HG03064 (cell line): ENCODE measurements around the gene METRNL.
"Not testable (repeated sequence)": the region's sequence is repeated elsewhere in the genome, so short reads cannot be mapped to it uniquely, and the experiment has no call there.

Source experiments
- ATAC-seq: cut with Tn5 transposase; IDR thresholded peaks from one replicate; pipeline ENCODE4 v1.9.1; 2021; ENCODE audit warnings: low read depth; ENCODE audit not compliant: unreplicated experiment

METRNL gene

DNA sequence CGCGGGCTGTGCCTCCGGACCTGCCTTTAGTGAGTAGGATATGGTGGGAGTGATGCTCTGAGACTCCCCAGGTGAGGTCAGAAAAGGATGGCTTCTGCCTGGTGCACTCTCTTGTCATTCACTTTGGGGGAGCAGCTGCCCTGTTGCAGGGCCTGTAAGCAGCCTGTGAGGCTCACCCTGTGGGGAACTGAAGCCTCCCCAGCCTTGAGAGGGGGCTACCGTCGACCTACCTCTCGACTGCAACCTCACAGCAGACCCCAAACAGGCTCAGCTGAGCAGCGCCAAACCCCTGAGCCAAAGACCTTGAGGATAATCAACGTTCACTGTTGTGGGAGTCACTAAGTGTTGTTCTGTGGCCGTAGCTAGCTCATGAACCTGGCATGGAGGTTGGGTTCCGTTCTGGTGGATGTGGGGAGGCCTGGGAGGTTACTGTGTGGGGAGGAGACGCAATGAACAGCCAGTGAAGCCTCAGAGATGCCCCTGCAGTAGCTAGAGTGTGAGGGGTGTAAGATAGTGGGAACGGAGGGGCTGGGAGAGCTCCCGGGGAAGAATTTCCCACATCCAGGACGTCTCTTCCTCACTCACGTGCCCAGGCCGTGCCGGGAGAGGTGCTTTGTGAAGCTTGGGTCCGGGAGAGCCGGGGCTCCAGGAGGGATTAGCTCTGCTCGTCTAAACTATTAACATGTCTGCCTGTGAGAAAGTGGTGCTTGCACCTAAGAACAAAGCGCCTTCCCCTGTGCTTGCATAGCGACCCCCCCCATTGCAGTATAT, 38.8 kb downstream of the METRNL start:
- no peak for ATAC-seq

DNA sequence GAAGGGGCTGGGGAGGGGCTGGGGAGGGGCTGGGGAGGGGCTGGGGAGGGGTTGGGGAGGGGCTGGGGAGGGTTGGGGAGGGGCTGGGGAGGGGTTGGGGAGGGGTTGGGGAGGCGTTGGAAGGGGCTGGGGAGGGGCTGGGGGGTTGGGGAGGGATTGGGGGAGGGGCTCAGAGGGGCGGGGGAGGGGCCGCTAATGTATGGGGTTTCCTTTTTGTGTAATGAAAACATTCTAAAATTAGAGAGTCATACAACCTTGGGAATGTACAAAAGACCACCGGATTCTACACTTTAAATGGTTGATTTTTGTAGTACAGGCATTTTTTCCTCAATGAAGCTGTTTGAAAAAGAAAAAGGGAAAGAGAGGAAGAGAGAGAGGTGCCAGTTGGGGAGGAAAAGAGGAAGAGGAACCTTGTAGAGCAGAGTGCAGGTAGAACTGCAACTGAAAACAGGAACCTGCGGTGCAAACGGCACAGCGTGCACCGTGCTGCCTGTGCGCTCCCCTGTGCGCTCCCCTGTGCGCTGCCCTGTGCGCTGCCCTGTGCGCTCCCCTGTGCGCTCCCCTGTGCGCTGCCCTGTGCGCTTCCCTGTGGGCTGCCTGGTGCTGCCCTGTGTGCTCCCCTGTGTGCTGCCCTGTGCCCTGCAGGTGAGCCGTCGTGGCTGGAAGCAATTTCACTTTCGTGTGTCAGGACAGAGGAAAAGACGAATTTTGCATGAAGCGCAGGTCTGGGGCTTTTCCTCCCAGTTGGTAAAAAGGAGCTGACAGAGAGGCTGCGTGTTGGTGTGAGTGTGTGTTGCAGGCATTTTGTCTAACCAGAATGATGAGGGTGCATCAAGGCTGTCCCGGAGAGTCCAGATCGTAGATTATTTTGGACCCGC, 40.8 kb downstream of the METRNL start:
- no peak for ATAC-seq

DNA sequence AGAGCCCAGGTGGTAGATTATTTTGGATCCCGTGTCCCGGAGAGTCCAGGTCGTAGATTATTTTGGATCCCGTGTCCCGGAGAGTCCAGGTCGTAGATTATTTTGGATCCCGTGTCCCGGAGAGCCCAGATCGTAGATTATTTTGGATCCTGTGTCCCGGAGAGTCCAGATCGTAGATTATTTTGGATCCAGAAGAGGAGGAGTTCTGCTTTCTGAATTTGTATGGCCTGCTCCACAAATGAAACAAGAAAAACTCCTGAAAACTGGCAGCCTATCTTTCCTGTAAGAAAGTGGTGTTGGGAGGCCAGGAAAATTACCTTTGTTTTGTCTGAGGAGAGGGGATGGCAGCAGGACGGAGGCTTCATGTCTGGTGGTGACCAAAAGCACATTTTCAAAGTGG, 42.1 kb downstream of the METRNL start:
- not testable (repeated sequence) for ATAC-seq

DNA sequence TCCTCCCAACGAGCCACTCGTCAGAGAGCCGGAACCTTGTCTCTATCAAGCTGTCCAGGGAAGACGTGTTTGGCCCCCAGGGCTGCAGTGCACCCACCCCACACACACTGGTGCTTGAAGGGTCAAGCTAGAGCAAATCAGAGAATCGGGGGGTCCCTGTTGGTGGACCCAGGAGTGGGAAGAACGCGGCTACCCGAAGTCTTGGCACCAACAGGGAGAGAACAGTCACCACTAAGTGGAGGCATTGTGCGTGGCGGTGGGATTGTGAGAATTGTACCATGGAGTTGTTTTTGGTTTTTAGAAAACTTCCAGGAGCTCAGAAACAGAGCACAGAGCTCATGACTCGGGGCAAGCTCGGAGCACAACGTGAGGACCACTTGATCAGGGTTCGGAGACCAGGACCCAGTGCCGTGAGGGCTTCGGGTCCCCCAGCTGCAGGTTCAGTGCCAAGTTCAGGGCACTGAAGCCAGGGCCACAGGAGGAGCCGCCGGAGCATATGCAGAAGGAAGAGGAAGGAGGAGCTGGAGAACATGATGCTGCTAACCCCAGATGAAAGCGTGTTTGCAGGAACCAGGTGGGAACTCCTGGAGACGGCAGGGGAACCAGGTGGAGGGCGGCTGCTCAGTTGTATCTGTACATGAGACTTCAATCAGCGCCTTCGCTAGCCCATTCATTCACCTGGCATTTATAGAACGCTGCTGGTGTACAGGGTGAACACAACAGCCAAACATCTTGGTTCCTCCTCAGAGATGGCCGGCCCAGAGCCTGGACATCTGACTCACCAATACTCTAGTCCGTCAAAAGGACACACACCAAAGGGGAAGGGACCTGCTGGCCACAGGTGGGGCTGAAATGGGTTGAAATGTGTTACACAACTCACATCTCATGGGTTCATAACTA, 42.8 kb downstream of the METRNL start:
- ATAC-seq, result no peak

DNA sequence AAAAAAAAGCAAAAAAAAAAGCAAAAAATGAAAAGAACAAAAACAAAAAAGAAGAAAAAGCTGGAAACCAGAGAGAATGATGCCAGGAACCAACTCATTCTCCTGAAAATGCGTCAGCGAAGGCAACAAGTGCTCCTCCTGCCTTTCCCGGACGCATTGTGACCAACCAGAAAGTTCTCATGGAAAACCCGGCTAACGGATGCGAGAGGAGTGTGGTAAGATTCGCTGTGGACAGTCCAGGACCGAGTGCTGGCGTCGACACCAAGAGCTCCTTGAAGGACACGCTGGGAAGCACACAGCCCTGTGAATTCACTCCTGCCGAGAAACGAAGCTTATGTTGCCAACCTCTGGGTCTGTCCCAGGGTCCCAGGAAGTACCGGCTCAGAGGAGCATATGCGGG, 43.4 kb downstream of the METRNL start:
- no peak for ATAC-seq

DNA sequence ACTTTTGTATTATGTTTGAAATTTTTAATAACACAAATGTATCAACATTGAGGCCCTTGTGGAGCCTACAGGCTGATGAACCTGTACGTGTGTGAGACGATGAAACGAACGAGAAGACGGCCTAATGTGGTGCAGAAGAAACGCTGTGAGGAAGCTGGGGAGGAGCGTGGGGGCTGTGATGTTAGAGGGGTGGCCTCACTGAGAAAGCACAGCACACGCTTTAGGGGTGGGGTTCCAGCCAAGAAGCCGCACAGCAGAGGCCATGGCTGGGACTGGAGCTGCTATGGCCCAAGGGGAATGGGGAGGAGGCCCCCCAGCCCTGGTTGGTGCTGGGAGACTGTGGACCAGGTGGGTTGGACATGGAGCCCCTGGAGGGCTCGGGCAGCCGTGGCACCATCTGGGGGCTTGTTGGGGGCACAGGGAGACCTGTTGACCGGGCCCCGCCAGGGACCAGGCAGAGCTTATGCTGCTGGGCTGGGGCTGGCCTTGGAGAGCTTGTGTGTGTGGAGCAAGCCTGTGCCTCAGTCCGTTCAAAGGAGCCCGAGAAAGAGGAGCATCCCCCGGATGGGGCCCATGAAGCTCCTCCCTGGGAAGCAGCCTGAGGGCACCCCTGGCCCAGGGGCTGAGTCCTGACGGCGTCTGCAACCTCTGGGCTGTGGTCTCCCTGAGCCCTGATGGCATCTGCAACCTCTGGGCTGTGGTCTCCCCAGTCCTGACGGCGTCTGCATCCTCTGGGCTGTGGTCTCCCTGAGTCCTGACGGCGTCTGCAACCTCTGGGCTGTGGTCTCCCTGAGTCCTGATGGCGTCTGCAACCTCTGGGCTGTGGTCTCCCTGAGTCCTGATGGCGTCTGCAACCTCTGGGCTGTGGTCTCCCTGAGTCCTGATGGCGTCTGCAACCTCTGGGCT, 44.7 kb downstream of the METRNL start:
- no peak for ATAC-seq

DNA sequence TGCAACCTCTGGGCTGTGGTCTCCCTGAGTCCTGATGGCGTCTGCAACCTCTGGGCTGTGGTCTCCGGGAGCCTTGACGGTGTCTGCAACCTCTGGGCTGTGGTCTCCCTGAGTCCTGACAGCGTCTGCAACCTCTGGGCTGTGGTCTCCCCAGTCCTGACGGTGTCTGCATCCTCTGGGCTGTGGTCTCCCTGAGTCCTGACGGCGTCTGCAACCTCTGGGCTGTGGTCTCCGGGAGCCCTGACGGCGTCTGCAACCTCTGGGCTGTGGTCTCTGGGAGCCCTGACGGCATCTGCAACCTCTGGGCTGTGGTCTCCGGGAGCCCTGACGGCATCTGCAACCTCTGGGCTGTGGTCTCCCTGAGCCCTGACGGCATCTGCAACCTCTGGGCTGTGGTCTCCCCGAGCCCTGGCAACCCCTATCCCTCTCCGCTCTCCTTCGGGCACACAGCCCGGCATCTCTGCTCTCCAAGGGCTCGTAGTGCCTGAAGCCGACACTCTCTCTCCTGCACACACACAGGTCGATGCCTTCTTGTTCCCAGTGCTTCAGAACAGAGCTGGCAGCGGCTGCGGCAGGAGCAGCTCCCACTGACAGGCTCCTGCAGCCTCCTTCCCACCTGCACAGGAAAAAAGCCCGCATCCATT, 45.6 kb downstream of the METRNL start:
- no peak for ATAC-seq

DNA sequence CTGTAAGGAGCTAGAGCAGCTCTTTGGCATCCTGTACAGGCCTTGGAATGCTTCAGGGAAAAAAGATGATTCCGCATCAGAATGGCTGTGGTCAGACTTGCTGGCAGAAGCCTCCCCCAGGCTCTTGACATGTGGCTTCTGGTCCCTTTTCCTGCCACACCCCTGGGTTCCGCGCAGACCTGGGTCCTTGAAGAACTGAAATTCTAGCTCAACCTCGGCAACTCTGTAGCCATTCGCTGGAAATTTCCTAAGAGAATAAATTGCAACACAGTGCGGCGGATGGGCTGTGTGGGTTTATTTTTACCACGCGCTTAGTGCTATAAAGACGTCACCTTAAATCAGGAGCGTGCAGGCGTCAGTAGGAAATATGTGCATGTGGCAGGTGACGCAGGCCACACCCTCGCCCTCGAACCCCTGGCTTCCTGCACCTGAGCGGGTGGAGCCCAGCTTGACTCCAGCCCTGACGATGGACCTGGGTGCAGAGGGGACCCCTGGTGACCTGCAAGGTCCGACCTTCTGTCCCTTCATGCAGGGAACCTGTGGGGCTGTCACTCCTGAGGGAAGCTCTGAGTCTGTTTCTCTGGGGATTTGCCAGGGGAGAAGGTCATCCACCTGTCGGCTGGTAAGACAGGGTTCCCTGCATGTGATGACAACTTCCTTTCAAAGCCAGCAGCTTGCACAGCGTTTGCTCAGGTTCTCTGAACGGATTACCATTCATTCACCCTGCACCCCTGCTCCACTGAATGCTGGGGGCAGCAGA, 46.3 kb downstream of the METRNL start:
- ATAC-seq, result no peak

DNA sequence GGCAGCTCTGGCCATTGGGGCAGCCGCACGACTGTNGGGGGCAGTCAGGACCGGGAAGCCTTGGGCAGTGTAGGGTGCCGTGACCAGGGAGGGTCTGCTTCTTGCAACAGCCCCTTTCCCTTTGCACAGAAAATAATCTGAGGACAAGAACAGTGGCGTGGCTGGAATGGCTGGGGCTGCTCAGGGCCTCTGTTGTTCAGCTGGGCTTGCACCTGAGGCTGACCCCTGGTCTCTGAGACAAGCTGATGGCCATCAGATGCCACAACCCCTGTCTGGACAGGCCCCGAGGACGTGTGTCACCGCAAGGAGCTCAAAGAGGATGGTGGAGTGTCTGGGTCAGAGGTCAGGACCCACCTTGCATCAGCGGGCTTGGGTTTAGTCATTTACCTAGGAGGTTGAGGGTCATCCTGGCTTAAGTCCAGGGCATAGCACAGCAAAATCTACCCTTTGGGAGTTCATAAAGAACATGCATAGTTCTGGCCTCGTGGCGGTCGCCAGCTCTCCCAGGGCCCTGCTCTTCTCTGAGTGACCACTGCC, 46.9 kb downstream of the METRNL start:
- ATAC-seq, result no peak

DNA sequence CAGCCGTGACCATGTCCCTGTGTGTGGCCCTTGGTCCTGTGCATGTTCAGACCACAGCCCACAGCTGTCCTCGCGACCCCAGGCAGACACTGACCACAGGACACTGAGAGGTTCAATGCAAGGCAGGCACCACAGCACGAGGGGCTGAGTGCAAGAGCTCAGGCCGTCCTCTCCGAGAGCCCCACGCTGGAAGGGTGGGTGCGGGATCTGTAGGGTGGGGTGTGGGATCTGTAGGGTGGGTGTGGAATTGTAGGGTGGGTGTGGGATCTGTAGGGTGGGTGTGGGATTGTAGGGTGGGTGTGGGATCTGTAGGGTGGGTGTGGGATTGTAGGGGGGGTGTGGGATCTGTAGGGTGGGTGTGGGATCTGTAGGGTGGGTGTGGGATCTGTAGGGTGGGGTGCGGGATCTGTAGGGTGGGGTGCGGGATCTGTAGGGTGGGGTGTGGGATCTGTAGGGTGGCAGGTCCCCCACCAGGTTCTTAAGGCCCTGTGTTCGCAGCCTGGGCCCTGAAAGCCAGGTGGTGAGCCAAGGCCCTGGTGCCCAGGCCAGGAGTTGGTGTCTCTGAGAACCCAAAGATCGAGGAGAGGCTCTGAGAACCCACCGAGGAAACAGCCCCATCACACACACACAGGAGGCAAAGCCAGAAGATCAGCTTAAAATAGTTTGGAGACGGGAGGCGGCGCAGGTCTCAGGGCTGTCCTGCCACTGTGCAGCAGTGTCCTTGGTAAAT, 48.2 kb downstream of the METRNL start:
- no peak for ATAC-seq

DNA sequence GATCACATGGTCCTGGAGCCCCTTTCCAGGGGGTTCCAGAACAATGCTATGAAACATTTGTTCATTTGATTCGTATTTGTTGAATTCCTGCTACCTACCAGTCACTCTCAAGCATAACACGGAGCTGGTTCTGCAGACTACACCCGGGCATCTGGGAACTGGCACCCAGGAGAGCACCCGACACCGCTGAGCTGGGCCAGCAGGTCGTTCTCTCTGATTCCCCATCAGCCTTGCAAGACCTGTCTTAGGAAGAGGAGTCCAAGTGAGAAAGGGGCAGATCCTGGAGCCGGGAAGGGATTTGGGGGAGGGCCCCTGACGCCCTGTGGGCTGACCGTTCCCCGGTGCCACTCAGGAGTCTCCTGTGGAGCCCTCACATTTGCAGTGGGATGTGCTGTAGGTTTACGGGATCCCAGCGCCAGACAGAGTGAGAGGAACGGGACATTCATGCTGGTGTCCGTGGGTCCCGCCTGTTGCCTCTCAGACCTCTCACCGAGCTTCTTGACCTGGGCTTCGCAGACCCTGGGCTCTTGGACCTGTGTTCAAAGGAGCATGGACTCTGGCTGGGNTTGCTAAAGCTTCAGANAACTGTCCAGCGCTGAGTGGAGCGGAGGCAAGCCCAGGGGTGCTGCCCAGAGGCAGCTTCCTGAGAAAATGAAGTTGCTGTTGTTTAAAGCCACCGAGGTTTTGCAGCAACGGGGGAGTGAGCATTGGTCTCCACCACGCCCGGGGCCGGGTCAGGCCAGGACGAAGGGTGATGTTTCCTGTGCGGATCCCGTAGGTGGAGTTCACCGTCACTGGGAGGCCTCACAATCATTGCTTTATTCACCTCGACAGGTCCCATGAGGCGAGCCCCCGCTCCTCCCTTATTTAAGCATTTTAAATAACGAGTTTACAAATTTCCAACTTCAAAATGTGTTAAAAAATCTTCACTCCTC, 49.2 kb downstream of the METRNL start:
- no peak for ATAC-seq

DNA sequence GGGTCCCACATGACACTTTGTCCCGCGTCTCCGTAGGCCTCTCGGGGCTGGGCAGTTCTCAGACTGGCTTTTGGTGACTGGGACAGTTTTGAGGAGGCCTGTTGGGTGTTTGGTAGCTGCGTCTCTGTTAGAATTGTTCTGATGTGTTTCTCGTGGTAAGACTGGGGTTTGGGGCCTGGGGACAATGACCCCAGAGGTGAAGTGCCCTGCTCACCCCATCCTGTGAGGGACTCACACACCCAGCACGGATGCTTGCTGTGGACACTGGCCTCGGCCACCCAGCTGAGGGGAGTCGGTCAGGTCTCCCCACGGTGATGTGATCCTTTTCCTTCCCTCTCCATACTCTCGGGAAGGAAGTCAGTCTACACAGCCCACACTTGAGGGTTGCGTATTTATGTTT, 50.3 kb downstream of the METRNL start:
- ATAC-seq, result no peak

DNA sequence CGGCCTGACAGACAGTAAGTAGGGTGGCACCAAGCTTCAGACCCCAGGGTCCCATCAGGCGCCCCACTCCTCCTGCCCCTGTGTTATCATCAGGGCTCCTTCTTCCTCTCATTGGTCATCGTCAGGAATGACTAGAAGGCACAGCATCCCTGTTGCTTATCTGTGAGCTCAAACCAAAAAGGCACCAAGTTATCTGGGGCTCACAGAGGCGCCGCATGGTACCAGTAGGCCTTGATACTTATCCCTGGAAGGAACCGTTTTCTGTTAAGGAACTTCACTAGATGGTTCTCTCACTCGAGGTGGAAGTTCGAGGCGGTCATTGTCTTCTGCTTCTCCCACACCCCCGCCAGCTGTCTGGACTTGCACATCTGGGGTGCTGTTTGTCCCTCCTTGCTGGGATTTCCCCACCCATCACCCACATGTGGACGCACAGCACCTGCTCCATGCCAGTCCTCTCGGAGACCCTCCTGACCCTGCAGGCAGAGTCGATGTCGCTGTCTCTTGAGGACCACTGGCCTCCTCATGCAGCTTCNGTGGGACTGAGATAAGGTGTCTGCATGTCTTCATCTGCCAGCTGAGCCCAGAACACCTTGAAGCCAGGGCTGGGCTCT, 52.1 kb downstream of the METRNL start:
- ATAC-seq, result no peak

DNA sequence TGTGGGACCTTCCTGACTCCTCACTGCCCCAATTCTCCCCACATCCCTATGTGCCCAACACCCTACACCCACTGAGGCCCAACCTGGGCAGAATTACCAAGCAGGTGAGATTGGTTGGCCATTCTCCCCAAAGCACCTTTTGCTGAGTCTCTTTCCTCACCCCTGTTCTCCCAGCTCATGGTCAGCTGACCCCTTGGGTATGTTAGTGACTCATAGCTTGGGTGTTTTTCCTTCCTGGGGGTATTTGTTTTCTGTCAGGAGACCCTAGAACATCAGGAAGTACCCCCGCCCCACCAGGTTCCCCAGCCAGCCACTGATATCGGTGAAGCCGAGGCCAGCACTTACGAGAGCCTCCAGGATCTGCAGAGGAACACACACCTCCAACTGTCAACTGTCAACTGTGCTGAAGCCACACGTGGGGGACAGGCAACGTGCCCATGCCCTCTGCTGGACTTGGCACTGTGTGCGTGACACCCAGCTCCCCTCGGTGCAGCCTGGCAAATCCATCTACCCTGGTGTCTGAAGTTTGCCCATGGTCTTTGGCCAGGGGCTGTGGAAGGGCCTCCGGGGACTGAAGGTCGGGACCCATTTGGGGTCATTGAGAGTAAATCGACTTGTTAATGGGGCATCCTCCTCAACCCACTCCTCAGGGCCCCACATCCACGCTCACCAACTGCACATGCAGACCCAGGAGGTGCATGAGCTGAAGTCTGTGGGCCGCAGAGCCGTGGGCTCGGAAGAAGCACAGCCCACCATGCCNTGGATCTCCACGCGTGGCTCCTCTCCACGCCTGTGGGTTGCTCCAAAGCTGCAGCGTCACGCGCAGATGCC, 53.1 kb downstream of the METRNL start:
- no peak for ATAC-seq
